ENCODE measurements around the gene SEMA4A. TPM values are rescaled to one million over a fixed set of nuclear protein-coding genes. Genes with fewer than 3 reads are reported as not detected.

SEMA4A gene
- total RNA-seq, 3 donors from 2014 or later (not counting 1 experiment from before 2014, with no cell fraction given), result 2.6 to 13.0 (median 7.0) TPM

DNA sequence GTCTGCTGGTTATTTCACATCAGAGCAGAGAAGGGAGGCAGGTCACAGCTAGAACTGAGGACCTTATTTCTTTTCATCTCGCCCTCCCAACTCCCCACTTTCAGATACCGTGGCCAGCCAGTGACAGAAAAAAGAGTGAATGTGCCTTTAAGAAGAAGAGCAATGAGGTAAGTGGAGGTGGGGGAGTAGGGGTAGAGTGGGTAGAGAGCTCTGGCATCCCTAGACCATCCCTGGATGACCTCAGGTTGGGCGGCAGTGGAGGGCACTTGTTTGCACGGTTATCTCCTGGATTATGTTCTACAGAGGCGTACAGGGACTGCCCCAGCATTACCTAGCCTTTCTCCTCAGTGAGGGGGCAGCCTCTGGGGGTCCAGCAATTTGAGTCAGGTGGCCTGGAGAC is 4.6 kb downstream of the SEMA4A start:
- Mint-ChIP-seq H3K9me3 (no peaks in the 10 kb centered on the region), H3K27ac (no peak overlapping the region), H3K4me3 (no peak overlapping the region), H3K27me3 (ENCODE audit: low read depth in 2 of 2) (peaks cover 0 to 7% of the 10 kb centered on the region in 2 donors), H3K4me1 (peaks cover 12 to 22% of the 10 kb centered on the region in 2 donors), H3K36me3 (no peaks in the 10 kb centered on the region)
- no peak for TF ChIP-seq CTCF (IDR thresholded peaks at IDR 0.05)
- H3K27ac ChIP-seq (ENCODE audit: low read length), result no peak overlapping the region
- ATAC-seq, result no peak
- 89% methylated on average over 4 of the region's 5 CpGs for WGBS (ENCODE audit: insufficient coverage)
- H3K27me3 ChIP-seq (ENCODE audit: control insufficient read depth, insufficient read depth, low read length), result no peaks in the 10 kb centered on the region
- no peaks in the 10 kb centered on the region for H3K9me3 ChIP-seq (ENCODE audit: control insufficient read depth, insufficient read depth, low read length)
- no peak overlapping the region for H3K4me3 ChIP-seq (ENCODE audit: low read length)
- DNase-seq, result no peak
- peaks cover 56% of the 10 kb centered on the region for H3K4me1 ChIP-seq (ENCODE audit: control insufficient read depth, insufficient read depth, low read length)
- intact Hi-C loops (cut with micrococcal nuclease), result no loop called here
- H3K36me3 ChIP-seq (ENCODE audit: control insufficient read depth, insufficient read depth, low read length), result no peaks in the 10 kb centered on the region

GRCh38 chr1:156160000-156160742 is 6.8 kb downstream of the SEMA4A start:
- no peak for ATAC-seq
- Mint-ChIP-seq H3K4me1 (peaks cover 12 to 18% of the 10 kb centered on the region in 2 donors), H3K27ac (peak overlapping the region in 1 of 2 donors; percentile 79), H3K36me3 (no peaks in the 10 kb centered on the region), H3K4me3 (peak overlapping the region; percentile 64), H3K27me3 (ENCODE audit: low read depth in 2 of 2) (peaks cover under 1 to 7% of the 10 kb centered on the region in 2 donors), H3K9me3 (no peaks in the 10 kb centered on the region)
- no peak overlapping the region for H3K27ac ChIP-seq (ENCODE audit: low read length)
- no peak for DNase-seq
- H3K4me3 ChIP-seq (ENCODE audit: low read length), result peak overlapping the region; percentile 23
- no peaks in the 10 kb centered on the region for H3K27me3 ChIP-seq (ENCODE audit: control insufficient read depth, insufficient read depth, low read length)
- WGBS (ENCODE audit: insufficient coverage), result 88% methylated on average over 13 of the region's 13 CpGs
- H3K9me3 ChIP-seq (ENCODE audit: control insufficient read depth, insufficient read depth, low read length), result no peaks in the 10 kb centered on the region
- H3K4me1 ChIP-seq (ENCODE audit: control insufficient read depth, insufficient read depth, low read length), result peaks cover 38% of the 10 kb centered on the region
- intact Hi-C loops (cut with micrococcal nuclease), result no loop called here
- H3K36me3 ChIP-seq (ENCODE audit: control insufficient read depth, insufficient read depth, low read length), result no peaks in the 10 kb centered on the region
- TF ChIP-seq CTCF (IDR thresholded peaks at IDR 0.05), result no peak

DNA sequence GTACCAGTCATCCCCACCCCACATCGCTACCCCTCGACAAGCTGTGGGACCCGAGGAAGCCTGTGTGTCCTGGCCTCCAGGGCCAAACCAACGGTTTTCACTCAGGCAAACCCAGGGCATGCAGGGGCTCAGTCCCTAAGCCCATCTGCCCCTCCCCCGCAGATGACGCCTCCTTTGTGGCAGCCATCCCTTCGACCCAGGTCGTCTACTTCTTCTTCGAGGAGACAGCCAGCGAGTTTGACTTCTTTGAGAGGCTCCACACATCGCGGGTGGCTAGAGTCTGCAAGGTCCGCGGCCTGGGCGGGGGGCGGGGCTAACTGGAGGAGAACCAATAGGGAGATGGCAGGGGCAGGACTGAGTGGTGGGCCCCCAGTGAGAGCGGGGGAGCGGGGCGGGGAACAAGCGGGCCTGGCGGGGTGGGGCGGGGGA is 7.4 kb downstream of the SEMA4A start:
- ATAC-seq, result peak; percentile 87 to 94 (median 93)
- H3K27ac Mint-ChIP-seq, result peak overlapping the region in 1 of 2 donors; percentile 79
- no peaks in the 10 kb centered on the region for H3K9me3 ChIP-seq (ENCODE audit: control insufficient read depth, insufficient read depth, low read length)
- H3K36me3 Mint-ChIP-seq, result no peaks in the 10 kb centered on the region
- no peak overlapping the region for H3K27ac ChIP-seq (ENCODE audit: low read length)
- DNase-seq, result peak in 1 of 2 donors; percentile 72
- no peaks in the 10 kb centered on the region for H3K27me3 ChIP-seq (ENCODE audit: control insufficient read depth, insufficient read depth, low read length)
- no peaks in the 10 kb centered on the region for H3K9me3 Mint-ChIP-seq
- peaks cover 32% of the 10 kb centered on the region for H3K4me1 ChIP-seq (ENCODE audit: control insufficient read depth, insufficient read depth, low read length)
- 18% methylated on average over 16 of the region's 22 CpGs for WGBS (ENCODE audit: insufficient coverage)
- H3K36me3 ChIP-seq (ENCODE audit: control insufficient read depth, insufficient read depth, low read length), result no peaks in the 10 kb centered on the region
- H3K27me3 Mint-ChIP-seq (ENCODE audit: low read depth in 2 of 2), result peaks cover 5 to 7% of the 10 kb centered on the region in 2 donors
- H3K4me1 Mint-ChIP-seq, result peaks cover 12 to 18% of the 10 kb centered on the region in 2 donors
- H3K4me3 Mint-ChIP-seq, result peak overlapping the region; percentile 64
- TF ChIP-seq CTCF (IDR thresholded peaks at IDR 0.05), result no peak
- H3K4me3 ChIP-seq (ENCODE audit: low read length), result peak overlapping the region; percentile 23
- intact Hi-C loops (cut with micrococcal nuclease), result no loop called here

Measured in natural killer cell (primary cell).